Measurements from ENCODE around the gene CD44.

CD44 gene

GRCh38 chr11:35160902-35161597 is 22.1 kb downstream of the CD44 start:
- DNase-seq: no peak

- no peak for DNase-seq
Observed at GRCh38 chr11:35162745-35163144, 23.8 kb downstream of the CD44 start.

GRCh38 chr11:35163209-35163608 is 24.2 kb downstream of the CD44 start:
- DNase-seq: no peak

- DNase-seq: no peak
Observed at GRCh38 chr11:35163702-35164496, 24.9 kb downstream of the CD44 start.

- no peak for DNase-seq
Observed at GRCh38 chr11:35165030-35165422, 26.1 kb downstream of the CD44 start.

- peak; percentile 32 for DNase-seq
Observed at GRCh38 chr11:35165423-35166368, 26.7 kb downstream of the CD44 start.

- peak; percentile 45 for DNase-seq
Observed at GRCh38 chr11:35166369-35167360, 27.7 kb downstream of the CD44 start.

- DNase-seq: peak; percentile 22
Observed at GRCh38 chr11:35167426-35167954, 28.5 kb downstream of the CD44 start.

- no peak for DNase-seq
Observed at GRCh38 chr11:35168671-35169070, 29.7 kb downstream of the CD44 start.

GRCh38 chr11:35169112-35169511 is 30.1 kb downstream of the CD44 start:
- DNase-seq: no peak

- DNase-seq: no peak
Observed at GRCh38 chr11:35169754-35170153, 30.8 kb downstream of the CD44 start.

- no peak for DNase-seq
Observed at GRCh38 chr11:35170503-35170902, 31.5 kb downstream of the CD44 start.

GRCh38 chr11:35171226-35171625 is 32.3 kb downstream of the CD44 start:
- no peak for DNase-seq

GRCh38 chr11:35173011-35173511 is 34.1 kb downstream of the CD44 start:
- no peak for DNase-seq

- no peak for DNase-seq
Observed at GRCh38 chr11:35173616-35174566, 34.9 kb downstream of the CD44 start.

GRCh38 chr11:35174666-35175065 is 35.7 kb downstream of the CD44 start:
- DNase-seq: no peak

- DNase-seq: no peak
Observed at GRCh38 chr11:35177370-35177769, 38.4 kb downstream of the CD44 start.

GRCh38 chr11:35178067-35178805 is 39.3 kb downstream of the CD44 start:
- no peak for DNase-seq

- DNase-seq: no peak
Observed at GRCh38 chr11:35178873-35179272, 39.9 kb downstream of the CD44 start.

All from GOT3 (cell line).